DND-41 (cell line): ENCODE measurements around the gene USP34.

ENCODE experiments used
- EZH2 ChIP-seq: IDR thresholded peaks from 3 replicates; pipeline ENCODE4 v1.6.1; 2012; ENCODE audit warnings: borderline replicate concordance, low read depth, mild to moderate bottlenecking, moderate library complexity, low read length, inconsistent platforms; ENCODE audit not compliant: severe bottlenecking
- TF ChIP-seq, protein P1 (sequence below): IDR thresholded peaks from 2 replicates; pipeline ENCODE4 v1.5.1; 2012; ENCODE audit warnings: borderline replicate concordance, low read length, moderate library complexity, mild to moderate bottlenecking; ENCODE audit not compliant: poor library complexity, severe bottlenecking; ENCODE audit errors: extremely low read depth

DNA sequence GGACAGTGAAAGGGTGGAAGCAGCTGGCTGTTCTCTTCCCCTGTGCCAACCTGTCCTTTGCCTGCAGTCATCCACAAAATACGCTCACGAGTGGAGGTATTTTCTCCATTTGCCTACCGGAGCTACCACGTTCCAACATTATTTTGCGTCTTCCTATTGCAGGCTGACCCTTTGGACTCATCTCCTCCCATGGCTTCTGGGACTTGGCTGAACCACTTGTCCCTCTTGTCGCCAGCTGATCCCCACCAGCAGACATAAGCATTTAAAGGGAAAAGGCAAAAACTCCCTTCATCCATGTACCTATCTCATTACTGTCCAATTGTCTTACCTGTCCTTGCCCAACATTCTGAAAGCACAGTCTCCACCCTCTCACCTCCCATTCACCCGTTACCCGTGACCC lies 295.9 kb downstream of the USP34 start:
- TF ChIP-seq, protein P1, sequence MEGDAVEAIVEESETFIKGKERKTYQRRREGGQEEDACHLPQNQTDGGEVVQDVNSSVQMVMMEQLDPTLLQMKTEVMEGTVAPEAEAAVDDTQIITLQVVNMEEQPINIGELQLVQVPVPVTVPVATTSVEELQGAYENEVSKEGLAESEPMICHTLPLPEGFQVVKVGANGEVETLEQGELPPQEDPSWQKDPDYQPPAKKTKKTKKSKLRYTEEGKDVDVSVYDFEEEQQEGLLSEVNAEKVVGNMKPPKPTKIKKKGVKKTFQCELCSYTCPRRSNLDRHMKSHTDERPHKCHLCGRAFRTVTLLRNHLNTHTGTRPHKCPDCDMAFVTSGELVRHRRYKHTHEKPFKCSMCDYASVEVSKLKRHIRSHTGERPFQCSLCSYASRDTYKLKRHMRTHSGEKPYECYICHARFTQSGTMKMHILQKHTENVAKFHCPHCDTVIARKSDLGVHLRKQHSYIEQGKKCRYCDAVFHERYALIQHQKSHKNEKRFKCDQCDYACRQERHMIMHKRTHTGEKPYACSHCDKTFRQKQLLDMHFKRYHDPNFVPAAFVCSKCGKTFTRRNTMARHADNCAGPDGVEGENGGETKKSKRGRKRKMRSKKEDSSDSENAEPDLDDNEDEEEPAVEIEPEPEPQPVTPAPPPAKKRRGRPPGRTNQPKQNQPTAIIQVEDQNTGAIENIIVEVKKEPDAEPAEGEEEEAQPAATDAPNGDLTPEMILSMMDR: no peak
- no peak for TF ChIP-seq EZH2
